Keratinocyte (primary cell): ENCODE measurements around the gene APOB. TPM values are rescaled to one million over a fixed set of nuclear protein-coding genes. Genes with fewer than 3 reads are reported as not detected.

Experiments
- DNase-seq: peaks from one replicate; pipeline ENCODE4 v3.0.0-alpha.2; 2011; ENCODE audit warnings: low read depth, missing footprints, low spot score
- FAIRE-seq: peaks from 2 replicates; lab custom pipeline; 2011; peaks lifted over from hg19 to GRCh38; lab: Jason Lieb, UNC
- H2AFZ ChIP-seq: 2 replicates; pipeline ENCODE4 v1.6.0; 2012; ENCODE audit warnings: low read length, control low read depth, inconsistent platforms; ENCODE audit not compliant: control insufficient read depth
- H3K27ac ChIP-seq: 2 replicates; pipeline ENCODE4 v1.5.1; 2011; ENCODE audit warnings: low read length; ENCODE audit not compliant: control insufficient read depth, insufficient read depth
- H3K27me3 ChIP-seq: 3 replicates; pipeline ENCODE4 v1.6.0; 2011; ENCODE audit warnings: low read length; ENCODE audit not compliant: control insufficient read depth, insufficient read depth; ENCODE audit errors: extremely low read depth
- H3K36me3 ChIP-seq, 2 experiments: 2 replicates in 1 of 2; 3 replicates in 1 of 2; pipeline ENCODE4 v1.5.1; 2011; ENCODE audit warnings: low read length in 2 of 2, mild to moderate bottlenecking in 1 of 2; ENCODE audit not compliant: control insufficient read depth in 2 of 2, insufficient read depth in 2 of 2; ENCODE audit errors: extremely low read depth in 1 of 2
- H3K4me1 ChIP-seq: 3 replicates; pipeline ENCODE4 v1.5.1; 2011; ENCODE audit warnings: low read length; ENCODE audit not compliant: control insufficient read depth, insufficient read depth; ENCODE audit errors: extremely low read depth
- H3K4me2 ChIP-seq: 3 replicates; pipeline ENCODE4 v1.6.0; 2011; ENCODE audit warnings: low read depth, low read length; ENCODE audit not compliant: control insufficient read depth, insufficient read depth; ENCODE audit errors: extremely low read depth
- H3K4me3 ChIP-seq, 3 experiments: fragments of 200-600 bp in 1 of 3; sonication (generic) in 1 of 3; 2 replicates in 2 of 3; 3 replicates in 1 of 3; pipeline ENCODE4 v1.5.1; 2011 to 2016; ENCODE audit warnings: low read length in 3 of 3, mild to moderate bottlenecking in 3 of 3, control low read depth in 2 of 3, inconsistent platforms in 1 of 3, low read depth in 1 of 3, mixed read lengths in 1 of 3, mixed run types in 1 of 3, moderate library complexity in 1 of 3; ENCODE audit not compliant: control insufficient read depth in 2 of 3, insufficient read depth in 2 of 3; ENCODE audit errors: extremely low read depth in 1 of 3
- H3K79me2 ChIP-seq: 2 replicates; pipeline ENCODE4 v1.6.0; 2012; ENCODE audit warnings: low read length; ENCODE audit not compliant: control insufficient read depth, insufficient read depth
- H3K9ac ChIP-seq: 3 replicates; pipeline ENCODE4 v1.6.0; 2011; ENCODE audit warnings: low read length; ENCODE audit not compliant: control insufficient read depth, insufficient read depth; ENCODE audit errors: extremely low read depth
- H3K9me1 ChIP-seq: 3 replicates; pipeline ENCODE4 v1.6.0; 2011; ENCODE audit warnings: low read length; ENCODE audit not compliant: control insufficient read depth, insufficient read depth; ENCODE audit errors: extremely low read depth
- H3K9me3 ChIP-seq: 2 replicates; pipeline ENCODE4 v1.5.1; 2012; ENCODE audit warnings: low read depth, low read length; ENCODE audit not compliant: control insufficient read depth
- H4K20me1 ChIP-seq: 3 replicates; pipeline ENCODE4 v1.6.0; 2011; ENCODE audit warnings: low read length; ENCODE audit not compliant: control insufficient read depth, insufficient read depth; ENCODE audit errors: extremely low read depth
- CTCF ChIP-seq, 3 experiments: IDR thresholded peaks in 1 of 3; conservative IDR thresholded peaks in 1 of 3; optimal IDR thresholded peaks in 1 of 3; 2 replicates in 2 of 3; 3 replicates in 1 of 3; pipeline versions ENCODE3 to v1.5.1; 2011; ENCODE audit warnings: low read length in 3 of 3, mild to moderate bottlenecking in 3 of 3, moderate library complexity in 2 of 3, control low read depth in 1 of 3, inconsistent platforms in 1 of 3; ENCODE audit not compliant: insufficient read depth in 2 of 3; ENCODE audit errors: extremely low read depth in 1 of 3
- EZH2 ChIP-seq: IDR thresholded peaks from one replicate; pipeline ENCODE4 v1.6.1; 2012; ENCODE audit warnings: inconsistent platforms, mild to moderate bottlenecking, low read length, moderate library complexity
- dilution Hi-C: fragments of 300-500 bp; cut with MboI; formaldehyde crosslinking; loops from one replicate; pipeline ENCODE4 v1.7.0; 2020; ENCODE audit warnings: low sequenced_read_pairs; ENCODE audit not compliant: extremely low pct_ligation_motif_present
- polyA plus RNA-seq, 5 experiments: library from polyadenylated mRNA; depleted of rRNA in 3 of 5; stranded (reverse) in 3 of 5; stranded (forward) in 1 of 5; unstranded in 1 of 5; fragments of >200 nt; gene quantifications; 1 replicate in 1 of 5; 2 replicates in 3 of 5; 3 replicates in 1 of 5; pipeline versions ENCODE4 v1.2.1 to v1.2.3, GENCODE V29; 2011 to 2012; ENCODE audit warnings: missing spikeins in 2 of 5, low read depth in 1 of 5, low replicate concordance in 1 of 5

APOB gene
- polyA plus RNA-seq, 1 donor (not counting 4 experiments of a cell fraction or from before 2014, with no cell fraction given) = 0.01 TPM

- DNase-seq = no peak
- Histone ChIP-seq H3K36me3 (no peaks in the 10 kb centered on the region), H3K9me1 (no peaks in the 10 kb centered on the region), H4K20me1 (no peaks in the 10 kb centered on the region), H3K4me3 (no peak overlapping the region), H3K27ac (no peak overlapping the region), H3K27me3 (peaks cover 12% of the 10 kb centered on the region), H3K79me2 (no peaks in the 10 kb centered on the region), H3K9ac (no peak overlapping the region), H3K4me2 (no peak overlapping the region), H3K4me1 (no peaks in the 10 kb centered on the region), H3K9me3 (no peaks in the 10 kb centered on the region), H2AFZ (no peak overlapping the region)
- dilution Hi-C loops = loop anchor here (25.0 kb wide), 1 partner anchor 171 kb away; no protein-coding TSS in a partner anchor
- TF ChIP-seq EZH2 (no peak), CTCF (optimal IDR thresholded peaks at IDR 0.05 in 1 of 3, IDR thresholded peaks at IDR 0.05 in 1 of 3, conservative IDR thresholded peaks at IDR 0.05 in 1 of 3; ENCODE audit: extremely low read depth in 1 of 3, insufficient read depth in 2 of 3, low read length in 3 of 3) (no peak)
- FAIRE-seq = no peak
Measured at GRCh38 chr2:20957788-20958525, 85.9 kb downstream of the APOB start.

GRCh38 chr2:20955277-20956026 is 88.4 kb downstream of the APOB start:
- no peak for DNase-seq

More at GRCh38 chr2:20955277-20956026, 88.4 kb downstream of the APOB start:
- Histone ChIP-seq H3K9me3 (no peaks in the 10 kb centered on the region), H3K4me3 (no peak overlapping the region), H3K9ac (no peak overlapping the region), H3K27ac (no peak overlapping the region), H4K20me1 (no peaks in the 10 kb centered on the region), H2AFZ (no peak overlapping the region), H3K9me1 (no peaks in the 10 kb centered on the region), H3K36me3 (no peaks in the 10 kb centered on the region), H3K79me2 (no peaks in the 10 kb centered on the region), H3K4me2 (no peak overlapping the region), H3K27me3 (peaks cover 6% of the 10 kb centered on the region), H3K4me1 (no peaks in the 10 kb centered on the region)
- TF ChIP-seq EZH2 (no peak), CTCF (optimal IDR thresholded peaks at IDR 0.05 in 1 of 3, IDR thresholded peaks at IDR 0.05 in 1 of 3, conservative IDR thresholded peaks at IDR 0.05 in 1 of 3; ENCODE audit: extremely low read depth in 1 of 3, insufficient read depth in 2 of 3, low read length in 3 of 3) (no peak)
- dilution Hi-C loops = loop anchor here (25.0 kb wide), 1 partner anchor 168 kb away; no protein-coding TSS in a partner anchor
- no peak for FAIRE-seq
